HG02943 (cell line): Measurements from ENCODE around the gene CTNNBL1.
"Not testable (repeated sequence)": the region's sequence is repeated elsewhere in the genome, so short reads cannot be mapped to it uniquely, and the experiment has no call there.

Experiments used
- ATAC-seq: cut with Tn5 transposase; IDR thresholded peaks from one replicate; pipeline ENCODE4 v1.9.1; 2021; ENCODE audit warnings: mild to moderate bottlenecking, low read depth, moderate library complexity; ENCODE audit not compliant: unreplicated experiment

CTNNBL1 gene

GRCh38 chr20:37677969-37678861 lies 15.6 kb upstream of the CTNNBL1 start:
- ATAC-seq, result no peak

- ATAC-seq, result not testable (repeated sequence)
Measured at GRCh38 chr20:37679751-37680150, 14.1 kb upstream of the CTNNBL1 start.

- no peak for ATAC-seq
Measured at GRCh38 chr20:37680420-37680819, 13.4 kb upstream of the CTNNBL1 start.

- no peak for ATAC-seq
Measured at GRCh38 chr20:37681384-37682112, 12.3 kb upstream of the CTNNBL1 start.

GRCh38 chr20:37683146-37683545 lies 10.7 kb upstream of the CTNNBL1 start:
- not testable (repeated sequence) for ATAC-seq

- no peak for ATAC-seq
Measured at GRCh38 chr20:37686762-37687477, 6.9 kb upstream of the CTNNBL1 start.

- ATAC-seq, result no peak
Measured at GRCh38 chr20:37687478-37687805, 6.4 kb upstream of the CTNNBL1 start.

GRCh38 chr20:37688093-37688492 lies 5.7 kb upstream of the CTNNBL1 start:
- ATAC-seq, result no peak

- no peak for ATAC-seq
Measured at GRCh38 chr20:37690626-37691369, 3.0 kb upstream of the CTNNBL1 start.

- ATAC-seq, result no peak
Measured at GRCh38 chr20:37692459-37693166, 1.2 kb upstream of the CTNNBL1 start.

- no peak for ATAC-seq
Measured at GRCh38 chr20:37693242-37693634, 592 bp upstream of the CTNNBL1 start.

GRCh38 chr20:37695684-37696342 lies 2.0 kb downstream of the CTNNBL1 start:
- ATAC-seq, result no peak

- no peak for ATAC-seq
Measured at GRCh38 chr20:37697314-37697713, 3.5 kb downstream of the CTNNBL1 start.

- no peak for ATAC-seq
Measured at GRCh38 chr20:37699202-37699601, 5.4 kb downstream of the CTNNBL1 start.

GRCh38 chr20:37700301-37700700 lies 6.5 kb downstream of the CTNNBL1 start:
- ATAC-seq, result no peak

GRCh38 chr20:37701676-37702075 lies 7.8 kb downstream of the CTNNBL1 start:
- not testable (repeated sequence) for ATAC-seq

- ATAC-seq, result no peak
Measured at GRCh38 chr20:37702403-37703034, 8.7 kb downstream of the CTNNBL1 start.

- ATAC-seq, result no peak
Measured at GRCh38 chr20:37703035-37703845, 9.4 kb downstream of the CTNNBL1 start.
